ENCODE data around the gene PANK3. TPM values are rescaled to one million over a fixed set of nuclear protein-coding genes. Genes with fewer than 3 reads are reported as not detected.

Gene PANK3
- total and polyA plus RNA-seq, 10 of the 15 experiments (the other 5 are each of a cell fraction or from before 2014, with no cell fraction given): 4.7 to 43.7 (median 23.9) TPM

DNA sequence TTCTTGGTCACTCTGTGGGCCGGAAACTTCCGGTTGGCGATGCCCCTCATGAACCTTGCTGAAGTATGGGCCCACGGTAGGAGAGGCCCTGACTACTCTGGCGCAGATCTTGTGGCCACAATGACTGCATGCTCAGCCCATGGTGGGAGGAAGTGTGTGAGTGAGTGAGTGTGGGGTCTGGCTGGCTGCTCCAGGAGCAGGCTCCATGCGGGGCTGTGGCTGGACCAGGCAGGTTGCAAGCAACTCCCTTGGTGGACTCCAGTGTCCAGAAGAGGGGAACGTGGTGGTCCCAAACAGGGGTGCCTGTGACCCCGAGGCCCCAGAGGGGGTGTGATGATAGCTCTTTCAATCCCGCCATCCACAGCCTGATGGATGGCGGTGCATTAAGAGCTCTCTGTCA is 35.5 kb upstream of the PANK3 start:
- DNase-seq (ENCODE audit: low read depth, low spot score): no peak
- no TSS peak for BruUV-seq (replicated peaks)
- whole genome bisulfite sequencing (ENCODE audit: insufficient coverage, insufficient replicate concordance, low lambda C conversion rate, missing lambda C conversion rate): 66% methylated on average over 10 of the region's 10 CpGs
- no peaks in the 10 kb centered on the region; a peak in 1 of 4 replicates for H3K27me3 ChIP-seq (replicated peaks in 1 of 2; ENCODE audit: control insufficient read depth in 2 of 2, insufficient read depth in 2 of 2, low read length in 1 of 2)
- no peak overlapping the region for H3K27ac ChIP-seq (ENCODE audit: control insufficient read depth, insufficient read depth)
- H3K4me1 ChIP-seq (ENCODE audit: control insufficient read depth, insufficient read depth, low read length): no peaks in the 10 kb centered on the region
- no peaks in the 10 kb centered on the region for H4K20me1 ChIP-seq (ENCODE audit: control insufficient read depth, insufficient read depth)
- intact Hi-C loops (cut with micrococcal nuclease; ENCODE audit: unreplicated experiment): no loop called here
- H3K9ac ChIP-seq (ENCODE audit: control insufficient read depth, insufficient read depth, low read length): no peak overlapping the region
- ChIA-PET SMC1A (ENCODE audit: uncharacterized antibody, unreplicated experiment) (no interaction called here), CTCF (no interaction called here), POLR2A (no interaction called here), RAD21 (ENCODE audit: unreplicated experiment) (no interaction called here)
- H2AFZ ChIP-seq (ENCODE audit: control insufficient read depth, low read depth, low read length): no peak overlapping the region
- no peaks in the 10 kb centered on the region for H3K79me2 ChIP-seq (ENCODE audit: control insufficient read depth, insufficient read depth, low read length)
- H3K4me2 ChIP-seq (ENCODE audit: control insufficient read depth, insufficient read depth): no peak overlapping the region
- no peak for ATAC-seq
- no peak for FAIRE-seq
- TF ChIP-seq POLR2AphosphoS2 (IDR thresholded peaks at IDR 0.05; ENCODE audit: low read depth, low read length): no peak
- no peak for TF ChIP-seq ASH2L (IDR thresholded peaks at IDR 0.05; ENCODE audit: borderline replicate concordance, low read depth)
- no peak for TF ChIP-seq IRF5 (IDR thresholded peaks at IDR 0.05; ENCODE audit: borderline replicate concordance)
- TF ChIP-seq TCF7 (IDR thresholded peaks at IDR 0.05; ENCODE audit: borderline replicate concordance): no peak
- TF ChIP-seq YBX1 (IDR thresholded peaks at IDR 0.05): no peak
- TF ChIP-seq RFX5 (IDR thresholded peaks at IDR 0.05; ENCODE audit: low read depth, low read length): no peak
- TF ChIP-seq E2F4 (IDR thresholded peaks at IDR 0.05; ENCODE audit: low read depth, low read length): no peak
- H3K4me3 ChIP-seq: no peak overlapping the region
- in situ Hi-C loops (cut with MboI): no loop called here
- H3K36me3 ChIP-seq (ENCODE audit: control insufficient read depth in 2 of 2, insufficient read depth in 2 of 2, low read length in 1 of 2): no peaks in the 10 kb centered on the region
- no peaks in the 10 kb centered on the region for H3K9me3 ChIP-seq (replicated peaks; ENCODE audit: control insufficient read depth, insufficient read depth, low read length)
